HepG2 (cell line): Measurements from ENCODE around the gene UCP3. TPM values are rescaled to one million over a fixed set of nuclear protein-coding genes. Genes with fewer than 3 reads are reported as not detected.

Experiments used
- ATAC-seq: fragments of 200-7000 bp; cut with Tn5 transposase; 3 replicates; pipeline ENCODE4 v1.9.1; 2020; ENCODE audit warnings: mild to moderate bottlenecking, moderate library complexity
- BruUV-seq: library from RNA; stranded (reverse); fragments of 400-500 nt; replicated peaks from 2 replicates; lab custom pipeline; 2021; lab: Mats Ljungman, UMichigan
- CTCF ChIA-PET: fragments of 300-600 bp; formaldehyde crosslinking; extraction: SDS; loops from one replicate; lab custom pipeline; 2021; ENCODE audit warnings: low total read pairs, inconsistent platforms, low intra/inter-chr PET ratio; lab: Yijun Ruan, JAX
- POLR2A ChIA-PET: fragments of 350-600 bp; sonication (Branson Sonifier 250); formaldehyde crosslinking; loops from one replicate; lab custom pipeline; 2020; ENCODE audit warnings: antibody characterized with exemption, inconsistent platforms; lab: Yijun Ruan, JAX
- DNase-seq: peaks from one replicate; pipeline ENCODE4 v3.0.0-alpha.2; 2015; ENCODE audit warnings: low spot score
- FAIRE-seq: peaks from 3 replicates; lab custom pipeline; 2011; peaks lifted over from hg19 to GRCh38; lab: Jason Lieb, UNC
- H2AFZ ChIP-seq: one replicate; pipeline ENCODE4 v1.6.1; 2011; ENCODE audit warnings: low read length, inconsistent platforms
- H3K27ac ChIP-seq: fragments of 300-600 bp; 3 replicates; pipeline ENCODE4 v1.8.0; 2011; ENCODE audit warnings: mixed run types, mild to moderate bottlenecking, mixed read lengths, low read length, inconsistent platforms; ENCODE audit not compliant: insufficient read depth; ENCODE audit errors: extremely low read length
- H3K27me3 ChIP-seq, 2 experiments: fragments of 200-600 bp in 1 of 2; 2 replicates in 1 of 2; 3 replicates in 1 of 2; pipeline versions ENCODE4 v1.6.0 to v1.8.0; 2011; ENCODE audit warnings: low read length in 2 of 2, mild to moderate bottlenecking in 2 of 2, moderate library complexity in 2 of 2, inconsistent platforms in 1 of 2; ENCODE audit not compliant: insufficient read depth in 2 of 2, control insufficient read depth in 1 of 2
- H3K36me3 ChIP-seq, 2 experiments: fragments of 200-600 bp in 1 of 2; replicated peaks in 1 of 2; 2 replicates in 1 of 2; 3 replicates in 1 of 2; pipeline versions ENCODE4 v1.5.1 to v1.8.0; 2011; ENCODE audit warnings: low read length in 2 of 2, inconsistent platforms in 1 of 2; ENCODE audit not compliant: insufficient read depth in 2 of 2, control insufficient read depth in 1 of 2
- H3K4me1 ChIP-seq: 2 replicates; pipeline ENCODE4 v1.5.1; 2012; ENCODE audit warnings: low read length, inconsistent platforms; ENCODE audit not compliant: insufficient read depth
- H3K4me2 ChIP-seq: 2 replicates; pipeline ENCODE4 v1.6.0; 2011; ENCODE audit warnings: low read depth, low read length, inconsistent platforms
- H3K4me3 ChIP-seq, 3 experiments: fragments of 200-600 bp in 1 of 3; sonication (generic), shearing (Covaris generic) in 1 of 3; replicated peaks in 1 of 3; 2 replicates each; pipeline ENCODE4 v1.5.1; 2011 to 2016; ENCODE audit warnings: low read length in 3 of 3, inconsistent platforms in 2 of 3, low read depth in 2 of 3, mild to moderate bottlenecking in 2 of 3, control low read depth in 1 of 3, mixed read lengths in 1 of 3; ENCODE audit not compliant: insufficient read depth in 1 of 3
- H3K79me2 ChIP-seq: one replicate; pipeline ENCODE4 v1.6.1; 2011; ENCODE audit warnings: low read length, inconsistent platforms; ENCODE audit not compliant: insufficient read depth
- H3K9ac ChIP-seq: 2 replicates; pipeline ENCODE4 v1.6.0; 2011; ENCODE audit warnings: mild to moderate bottlenecking, low read depth, low read length, inconsistent platforms; ENCODE audit not compliant: insufficient read depth
- H3K9me3 ChIP-seq: 2 replicates; pipeline ENCODE4 v1.5.1; 2012; ENCODE audit warnings: mild to moderate bottlenecking, low read length
- H4K20me1 ChIP-seq: 2 replicates; pipeline ENCODE4 v1.6.0; 2011; ENCODE audit warnings: inconsistent platforms, mild to moderate bottlenecking, low read length, moderate library complexity; ENCODE audit not compliant: insufficient read depth
- EHMT2 ChIP-seq: fragments of 200-600 bp; sonication (generic); IDR thresholded peaks from 2 replicates; pipeline ENCODE4 v1.7.0; 2017; ENCODE audit warnings: antibody characterized with exemption, low read depth, low read length, borderline replicate concordance
- NCOA1 ChIP-seq: sonication (generic); formaldehyde crosslinking; IDR thresholded peaks from 2 replicates; pipeline ENCODE4 v1.9.0; 2021; ENCODE audit warnings: missing genetic modification reagents
- PAWR ChIP-seq: sonication (generic); formaldehyde crosslinking; IDR thresholded peaks from 2 replicates; pipeline ENCODE4 v1.4.0; 2020; ENCODE audit warnings: missing genetic modification reagents, mild to moderate bottlenecking, borderline replicate concordance
- SIX1 ChIP-seq: sonication (generic); formaldehyde crosslinking; IDR thresholded peaks from 2 replicates; pipeline ENCODE4 v1.4.0; 2020; ENCODE audit warnings: missing genetic modification reagents, borderline replicate concordance
- SUZ12 ChIP-seq: fragments of 150-350 bp; IDR thresholded peaks from 2 replicates; pipeline ENCODE4 v1.6.1; 2014; ENCODE audit warnings: low read depth, low read length
- ZNF143 ChIP-seq: sonication (generic); formaldehyde crosslinking; IDR thresholded peaks from 2 replicates; pipeline ENCODE4 v1.4.0; 2020; ENCODE audit warnings: missing genetic modification reagents
- ZNF232 ChIP-seq: sonication (generic); formaldehyde crosslinking; IDR thresholded peaks from 2 replicates; pipeline ENCODE4 v1.4.0; 2020; ENCODE audit warnings: missing genetic modification reagents, borderline replicate concordance
- ZNF496 ChIP-seq: sonication (generic); formaldehyde crosslinking; IDR thresholded peaks from 2 replicates; pipeline ENCODE4 v1.8.1; 2023; ENCODE audit warnings: mild to moderate bottlenecking, moderate library complexity, missing genetic modification reagents; ENCODE audit not compliant: insufficient replicate concordance
- ZNF709 ChIP-seq: sonication (generic); formaldehyde crosslinking; IDR thresholded peaks from 2 replicates; pipeline ENCODE4 v1.5.0; 2020; ENCODE audit warnings: mild to moderate bottlenecking, missing genetic modification reagents
- ZNF775 ChIP-seq: sonication (generic); formaldehyde crosslinking; IDR thresholded peaks from 2 replicates; pipeline ENCODE4 v1.4.0; 2020; ENCODE audit warnings: missing genetic modification reagents, mild to moderate bottlenecking, moderate library complexity, borderline replicate concordance
- WGBS: methylation state at CpG from one replicate; pipeline ENCODE4 v1.1.6; 2017; ENCODE audit warnings: low lambda C conversion rate; 5-methylcytosine and 5-hydroxymethylcytosine counted together
- in situ Hi-C: cut with HindIII; loops from 2 replicates; pipeline ENCODE4 v1.10.0; 2017; ENCODE audit warnings: low pct_unique_long_range_greater_than_20kb; ENCODE audit not compliant: extremely low pct_ligation_motif_present
- intact Hi-C: fragments of 100-400 bp; cut with micrococcal nuclease; formaldehyde crosslinking; loops from one replicate; pipeline ENCODE4 v1.10.0; 2022; ENCODE audit not compliant: unreplicated experiment
- polyA plus RNA-seq, 8 experiments: library from polyadenylated mRNA; depleted of rRNA in 3 of 8; stranded (reverse) in 7 of 8; unstranded in 1 of 8; fragments of >200 nt; fragmentation: Illumina TruSeq in 4 of 8; extraction: Trizol in 4 of 8; gene quantifications; 2 replicates each; pipeline versions ENCODE4 v1.2.1 to v1.2.3, GENCODE V29; 2011 to 2016; ENCODE audit warnings: low read depth in 4 of 8, missing spikeins in 1 of 8, mixed read lengths in 1 of 8; ENCODE audit not compliant: insufficient read depth in 1 of 8
- total RNA-seq, 5 experiments: library from RNA; depleted of rRNA; stranded (reverse); fragments of >200 nt; fragmentation: Illumina TruSeq; extraction: Trizol; gene quantifications; 2 replicates each; pipeline ENCODE4 v1.2.3, GENCODE V29; 2016; ENCODE audit warnings: low read depth in 1 of 5
- TF ChIP-seq, protein P1 (sequence below): sonication (generic); formaldehyde crosslinking; IDR thresholded peaks from 2 replicates; pipeline ENCODE4 v1.5.0; 2020; ENCODE audit warnings: mild to moderate bottlenecking, missing genetic modification reagents, moderate library complexity

UCP3 gene
- total and polyA plus RNA-seq, 2 of the 13 experiments (the other 11 are each of a cell fraction or from before 2014, with no cell fraction given) = 0.37 TPM; not detected in 1

DNA sequence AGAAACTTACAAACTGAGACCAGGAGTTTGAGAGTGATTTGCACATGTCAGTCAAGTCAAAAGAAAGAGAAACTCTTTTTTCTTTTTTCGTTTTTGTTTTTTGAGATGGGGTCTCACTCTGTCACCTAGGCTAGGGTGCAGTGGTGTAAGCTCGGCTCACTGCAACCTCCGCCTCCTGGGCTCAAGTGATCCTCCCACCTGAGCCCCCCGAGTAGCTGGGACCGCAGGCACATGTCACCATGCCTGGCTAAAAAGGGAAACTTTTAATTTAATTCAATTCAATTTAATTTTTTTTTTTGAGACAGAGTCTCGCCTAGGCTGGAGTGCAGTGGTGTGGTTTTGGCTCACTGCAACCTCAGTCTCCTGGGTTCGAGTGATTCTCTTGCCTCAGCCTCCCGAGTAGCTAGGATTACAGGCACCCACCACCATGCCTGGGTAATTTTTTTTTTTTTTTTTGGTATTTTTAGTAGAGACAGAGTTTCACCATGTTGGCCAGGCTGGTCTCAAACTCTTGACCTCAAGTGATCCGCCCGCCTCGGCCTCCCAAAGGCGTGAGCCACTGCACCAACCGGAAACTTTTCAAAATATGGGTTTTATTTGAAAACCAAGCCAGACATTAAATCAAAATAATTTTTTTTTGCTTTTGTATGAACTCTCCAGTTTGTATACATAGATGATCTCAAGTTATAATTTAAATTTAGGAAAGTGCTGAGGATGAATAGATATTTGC, 9.9 kb downstream of the UCP3 start:
- Histone ChIP-seq H3K4me2 (no peak overlapping the region), H3K9me3 (no peaks in the 10 kb centered on the region), H4K20me1 (no peaks in the 10 kb centered on the region), H3K79me2 (no peaks in the 10 kb centered on the region), H3K27ac (no peak overlapping the region), H3K4me1 (peaks cover 15% of the 10 kb centered on the region), H3K9ac (no peak overlapping the region), H3K4me3 (no peak overlapping the region), H3K36me3 (no peaks in the 10 kb centered on the region), H2AFZ (no peak overlapping the region), H3K27me3 (no peaks in the 10 kb centered on the region)
- 75% methylated on average over 13 of the region's 13 CpGs for WGBS
- no TSS peak for BruUV-seq
- intact Hi-C loops (no loop called here), in situ Hi-C loops (no loop called here)
- ChIA-PET CTCF (no interaction called here), POLR2A (no interaction called here)
- no peak for FAIRE-seq
- no peak for DNase-seq
- TF ChIP-seq ZNF143 (no peak), EHMT2 (no peak), ZNF496 (no peak), SUZ12 (no peak), SIX1 (CRISPR knock-in tag) (no peak), ZNF232 (no peak), ZNF709 (no peak), PAWR (CRISPR knock-in tag) (no peak), ZNF775 (no peak), NCOA1 (no peak)
- TF ChIP-seq, protein P1, sequence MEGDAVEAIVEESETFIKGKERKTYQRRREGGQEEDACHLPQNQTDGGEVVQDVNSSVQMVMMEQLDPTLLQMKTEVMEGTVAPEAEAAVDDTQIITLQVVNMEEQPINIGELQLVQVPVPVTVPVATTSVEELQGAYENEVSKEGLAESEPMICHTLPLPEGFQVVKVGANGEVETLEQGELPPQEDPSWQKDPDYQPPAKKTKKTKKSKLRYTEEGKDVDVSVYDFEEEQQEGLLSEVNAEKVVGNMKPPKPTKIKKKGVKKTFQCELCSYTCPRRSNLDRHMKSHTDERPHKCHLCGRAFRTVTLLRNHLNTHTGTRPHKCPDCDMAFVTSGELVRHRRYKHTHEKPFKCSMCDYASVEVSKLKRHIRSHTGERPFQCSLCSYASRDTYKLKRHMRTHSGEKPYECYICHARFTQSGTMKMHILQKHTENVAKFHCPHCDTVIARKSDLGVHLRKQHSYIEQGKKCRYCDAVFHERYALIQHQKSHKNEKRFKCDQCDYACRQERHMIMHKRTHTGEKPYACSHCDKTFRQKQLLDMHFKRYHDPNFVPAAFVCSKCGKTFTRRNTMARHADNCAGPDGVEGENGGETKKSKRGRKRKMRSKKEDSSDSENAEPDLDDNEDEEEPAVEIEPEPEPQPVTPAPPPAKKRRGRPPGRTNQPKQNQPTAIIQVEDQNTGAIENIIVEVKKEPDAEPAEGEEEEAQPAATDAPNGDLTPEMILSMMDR (CRISPR knock-in tag) = no peak
- ATAC-seq = no peak
